T-helper 1 cell treated with Interleukin-12 subunit alpha and Interleukin-12 subunit beta and Interleukin-4 antibody, amounts not matched to agents 30 μg/mL and 1 μg/mL, for 36 hours (primary cell): ENCODE data around the gene NBDY.

Source experiments
- H3K27ac Mint-ChIP-seq: one replicate; pipeline ENCODE4 v1.8.0; 2021; ENCODE audit warnings: mild to moderate bottlenecking, mixed read lengths
- H3K27me3 Mint-ChIP-seq: one replicate; pipeline ENCODE4 v1.8.0; 2021; ENCODE audit warnings: low read depth, mixed read lengths
- H3K36me3 Mint-ChIP-seq: one replicate; pipeline ENCODE4 v1.8.0; 2021; ENCODE audit warnings: low read depth, mixed read lengths
- H3K4me1 Mint-ChIP-seq: one replicate; pipeline ENCODE4 v1.8.0; 2021; ENCODE audit warnings: low read depth, mixed read lengths
- H3K4me3 Mint-ChIP-seq: one replicate; pipeline ENCODE4 v1.8.0; 2021; ENCODE audit warnings: mild to moderate bottlenecking, moderate library complexity, mixed read lengths
- H3K9me3 Mint-ChIP-seq: one replicate; pipeline ENCODE4 v1.8.0; 2021; ENCODE audit warnings: mixed read lengths

NBDY gene

DNA sequence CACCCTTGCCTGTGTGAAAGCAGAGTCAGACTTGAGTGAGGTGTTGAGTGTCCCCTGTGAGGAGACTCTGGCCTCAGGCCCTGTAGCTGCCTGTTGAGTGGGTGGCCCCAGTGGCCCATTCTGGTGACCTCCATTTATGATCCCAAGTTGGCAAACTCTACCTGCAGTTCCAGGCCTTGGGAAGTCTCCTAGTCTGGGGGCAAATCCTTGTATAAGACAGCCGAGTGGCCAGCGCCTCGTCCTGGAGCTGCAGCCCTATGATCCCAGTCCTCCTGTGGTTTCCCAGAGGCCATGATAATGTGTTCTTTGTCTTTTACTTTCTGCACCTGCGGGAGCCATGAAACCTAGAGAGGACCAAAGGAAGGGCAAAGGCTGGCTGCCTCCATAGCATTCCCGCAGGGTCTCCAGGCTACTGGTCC is 58.7 kb downstream of the NBDY start:
- no peak overlapping the region for H3K4me3 Mint-ChIP-seq
- H3K9me3 Mint-ChIP-seq = no peaks in the 10 kb centered on the region
- no peaks in the 10 kb centered on the region for H3K27me3 Mint-ChIP-seq
- H3K36me3 Mint-ChIP-seq = peaks cover 12% of the 10 kb centered on the region
- peaks cover 21% of the 10 kb centered on the region for H3K4me1 Mint-ChIP-seq
- H3K27ac Mint-ChIP-seq = no peak overlapping the region

DNA sequence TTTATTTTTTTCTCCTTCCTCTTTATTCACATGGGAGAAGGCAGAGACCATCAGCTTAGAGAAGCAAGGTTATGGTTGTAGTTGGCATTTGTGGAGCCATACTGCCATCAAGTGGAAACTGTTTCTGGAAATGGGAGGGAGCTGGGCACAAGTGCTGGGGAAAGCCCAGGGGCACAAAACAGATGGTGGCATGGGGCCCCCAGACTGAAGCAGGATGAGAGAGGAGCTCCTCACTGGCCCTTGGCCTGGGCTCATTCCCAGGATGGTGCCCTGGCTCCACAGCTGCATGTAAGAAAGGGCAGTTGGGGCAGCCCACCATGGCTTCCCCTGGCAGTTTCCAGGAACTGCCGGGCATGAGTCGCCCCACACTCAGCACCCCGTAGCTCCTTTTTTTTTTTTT is 59.2 kb downstream of the NBDY start:
- H3K27ac Mint-ChIP-seq = no peak overlapping the region

DNA sequence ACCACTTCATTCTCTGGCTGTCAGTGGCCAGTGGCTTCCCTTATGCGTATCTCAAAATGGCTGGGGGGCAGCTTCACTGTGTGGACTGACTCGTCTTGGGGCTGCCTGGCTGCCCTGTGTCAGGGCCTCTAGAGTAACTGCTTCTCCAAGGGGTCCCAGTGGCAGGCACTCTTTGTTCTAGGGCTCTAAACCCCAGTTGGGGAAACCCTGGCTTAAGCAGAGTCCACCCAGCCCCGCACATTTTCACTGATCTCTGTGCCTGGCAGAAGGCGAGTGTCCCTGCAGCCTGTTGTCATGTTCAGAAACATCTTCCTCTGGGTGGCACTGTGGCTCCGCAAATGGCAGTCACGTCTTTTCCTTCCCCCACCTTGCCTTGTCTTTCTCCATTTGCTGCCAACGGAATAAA is 59.7 kb downstream of the NBDY start:
- no peak overlapping the region for H3K27ac Mint-ChIP-seq
- peaks cover 12% of the 10 kb centered on the region for H3K36me3 Mint-ChIP-seq
- no peak overlapping the region for H3K4me3 Mint-ChIP-seq
- no peaks in the 10 kb centered on the region for H3K9me3 Mint-ChIP-seq
- peaks cover 20% of the 10 kb centered on the region for H3K4me1 Mint-ChIP-seq
- no peaks in the 10 kb centered on the region for H3K27me3 Mint-ChIP-seq

More for the DNA sequence above, 59.2 kb downstream of the NBDY start:
- Mint-ChIP-seq H3K27me3 (no peaks in the 10 kb centered on the region), H3K9me3 (no peaks in the 10 kb centered on the region), H3K4me3 (no peak overlapping the region), H3K36me3 (peaks cover 12% of the 10 kb centered on the region), H3K4me1 (peaks cover 20% of the 10 kb centered on the region)

DNA sequence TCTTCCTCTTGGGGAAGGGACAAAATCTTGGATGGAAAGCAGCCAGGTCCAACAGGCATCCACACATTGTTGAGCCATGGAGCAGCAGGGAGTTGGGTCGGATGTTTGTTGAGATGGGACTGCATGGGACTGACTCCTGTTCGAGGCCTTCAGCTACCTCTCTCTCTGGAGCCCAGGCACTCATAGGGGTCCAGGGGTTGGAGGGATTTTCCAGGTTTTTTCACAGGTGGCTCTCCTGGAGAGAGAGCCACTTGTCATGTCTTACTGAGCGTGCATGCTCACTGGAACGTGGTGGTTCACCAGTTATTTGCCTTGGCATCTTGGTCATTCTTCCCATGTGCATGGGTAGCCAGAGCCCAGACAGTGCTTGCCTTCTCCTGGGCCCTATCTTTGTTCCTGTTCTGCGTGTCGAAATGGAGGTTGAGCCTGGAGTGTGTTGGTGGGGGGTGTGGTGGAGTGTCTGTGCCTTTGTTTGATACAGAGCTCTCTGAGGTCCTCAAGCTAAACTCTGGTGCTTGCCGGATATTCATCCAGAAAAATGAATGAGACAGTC is 60.6 kb downstream of the NBDY start:
- Mint-ChIP-seq H3K27me3 (no peaks in the 10 kb centered on the region), H3K36me3 (peaks cover 12% of the 10 kb centered on the region), H3K27ac (no peak overlapping the region), H3K4me1 (peaks cover 20% of the 10 kb centered on the region), H3K9me3 (no peaks in the 10 kb centered on the region), H3K4me3 (no peak overlapping the region)

DNA sequence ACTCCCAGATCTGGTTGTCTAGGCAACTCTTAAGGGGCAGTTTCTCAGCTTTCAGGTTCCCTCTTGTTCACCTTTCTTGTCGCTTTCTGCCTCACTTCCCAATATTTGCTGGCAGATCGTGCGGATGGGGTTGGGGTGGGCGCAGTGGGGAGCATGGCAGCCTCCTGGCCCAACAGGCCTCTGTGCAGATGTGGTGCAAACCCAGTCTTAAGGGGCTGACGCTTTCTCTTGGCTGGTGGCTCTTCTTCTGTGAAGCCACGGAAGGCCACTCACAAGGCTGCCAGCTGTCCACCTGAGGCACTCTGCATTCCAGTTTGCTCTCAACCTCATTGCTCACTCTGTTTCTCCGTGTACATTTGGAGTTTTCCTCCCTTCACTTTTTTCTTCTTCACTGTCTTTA is 61.7 kb downstream of the NBDY start:
- Mint-ChIP-seq H3K4me3 (no peak overlapping the region), H3K9me3 (no peaks in the 10 kb centered on the region), H3K36me3 (peaks cover 9% of the 10 kb centered on the region), H3K27ac (no peak overlapping the region), H3K4me1 (peaks cover 20% of the 10 kb centered on the region), H3K27me3 (no peaks in the 10 kb centered on the region)

DNA sequence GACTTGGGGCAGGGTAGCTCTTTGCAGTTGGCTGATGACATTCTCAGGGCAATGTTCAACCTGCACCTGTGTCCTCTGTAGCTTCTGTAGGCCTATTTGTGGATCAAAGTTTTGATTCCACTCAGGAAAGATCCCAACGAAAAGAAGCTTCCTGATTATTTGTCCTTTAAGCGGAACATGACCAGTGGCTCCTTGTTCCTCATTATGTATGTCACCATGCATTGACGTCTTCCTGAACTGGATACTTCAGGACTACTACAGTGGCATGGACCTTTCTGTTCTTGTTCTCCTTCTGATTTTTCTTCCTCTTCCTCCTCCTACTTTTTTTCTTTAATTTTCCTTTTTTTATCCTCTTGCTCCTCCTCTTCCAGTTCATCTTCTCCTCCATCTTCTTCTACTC is 62.4 kb downstream of the NBDY start:
- Mint-ChIP-seq H3K4me3 (no peak overlapping the region), H3K27ac (peak overlapping the region; percentile 36), H3K36me3 (peaks cover 8% of the 10 kb centered on the region), H3K27me3 (no peaks in the 10 kb centered on the region), H3K4me1 (peaks cover 17% of the 10 kb centered on the region), H3K9me3 (no peaks in the 10 kb centered on the region)

DNA sequence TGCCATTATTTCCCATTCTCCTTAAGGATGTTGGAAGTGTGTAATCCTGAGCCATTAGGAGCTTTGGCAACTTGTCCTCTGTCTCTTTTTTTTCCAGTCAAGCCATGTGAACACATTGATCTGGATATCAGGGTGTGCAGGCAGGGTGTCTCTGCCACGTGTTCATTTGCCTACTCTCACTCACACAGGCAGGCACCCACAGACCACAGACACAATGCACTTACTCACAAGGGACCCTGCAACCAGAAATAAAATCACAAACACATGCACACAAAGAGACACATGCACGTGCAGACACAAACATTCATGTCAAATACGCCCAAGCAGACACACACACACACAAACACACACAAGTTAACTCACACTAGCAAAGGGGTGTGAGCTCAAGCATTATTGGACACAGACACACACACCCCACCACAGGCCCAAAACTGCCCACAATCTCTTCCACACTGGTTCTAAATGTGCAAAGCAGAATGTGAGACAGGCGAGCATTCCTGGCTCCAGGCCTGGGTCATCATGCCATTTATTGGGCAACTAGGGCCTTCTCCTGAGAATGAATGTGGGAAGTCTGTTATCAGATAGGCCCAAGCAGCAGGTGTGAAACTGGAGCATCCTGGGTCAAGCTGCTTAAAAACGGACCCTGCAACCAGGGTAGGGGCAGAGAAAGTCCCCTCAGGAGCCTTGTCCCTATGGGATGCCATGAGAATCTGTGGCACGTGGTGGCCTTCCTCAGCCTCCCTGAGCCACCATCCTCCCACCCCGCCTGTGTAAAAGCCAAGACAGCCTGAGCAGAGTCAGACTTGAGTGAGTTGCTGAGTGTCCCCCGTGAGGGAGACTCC is 63.4 kb downstream of the NBDY start:
- H3K27me3 Mint-ChIP-seq = no peaks in the 10 kb centered on the region
- no peak overlapping the region for H3K4me3 Mint-ChIP-seq
- peaks cover 2% of the 10 kb centered on the region for H3K36me3 Mint-ChIP-seq
- peaks cover 13% of the 10 kb centered on the region for H3K4me1 Mint-ChIP-seq
- H3K27ac Mint-ChIP-seq = no peak overlapping the region
- no peaks in the 10 kb centered on the region for H3K9me3 Mint-ChIP-seq

DNA sequence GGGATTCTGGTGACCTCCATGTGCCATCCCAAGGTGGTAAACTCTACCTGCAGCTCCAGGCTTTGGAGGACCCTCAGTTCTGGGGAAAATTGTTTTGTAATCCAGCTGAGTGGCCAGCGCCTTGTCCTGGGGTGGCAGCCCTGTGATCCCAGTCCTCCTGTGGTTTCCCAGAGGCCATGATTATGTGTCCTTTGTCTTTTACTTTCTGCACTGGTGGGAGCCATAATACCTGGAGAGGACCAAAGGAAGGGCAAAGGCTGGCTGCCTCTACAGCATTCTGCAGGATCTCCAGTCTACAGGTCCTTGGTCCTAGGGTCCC is 64.0 kb downstream of the NBDY start:
- peaks cover 2% of the 10 kb centered on the region for H3K36me3 Mint-ChIP-seq
- H3K9me3 Mint-ChIP-seq = no peaks in the 10 kb centered on the region
- H3K4me1 Mint-ChIP-seq = peaks cover 19% of the 10 kb centered on the region
- H3K4me3 Mint-ChIP-seq = no peak overlapping the region
- no peaks in the 10 kb centered on the region for H3K27me3 Mint-ChIP-seq
- no peak overlapping the region for H3K27ac Mint-ChIP-seq

DNA sequence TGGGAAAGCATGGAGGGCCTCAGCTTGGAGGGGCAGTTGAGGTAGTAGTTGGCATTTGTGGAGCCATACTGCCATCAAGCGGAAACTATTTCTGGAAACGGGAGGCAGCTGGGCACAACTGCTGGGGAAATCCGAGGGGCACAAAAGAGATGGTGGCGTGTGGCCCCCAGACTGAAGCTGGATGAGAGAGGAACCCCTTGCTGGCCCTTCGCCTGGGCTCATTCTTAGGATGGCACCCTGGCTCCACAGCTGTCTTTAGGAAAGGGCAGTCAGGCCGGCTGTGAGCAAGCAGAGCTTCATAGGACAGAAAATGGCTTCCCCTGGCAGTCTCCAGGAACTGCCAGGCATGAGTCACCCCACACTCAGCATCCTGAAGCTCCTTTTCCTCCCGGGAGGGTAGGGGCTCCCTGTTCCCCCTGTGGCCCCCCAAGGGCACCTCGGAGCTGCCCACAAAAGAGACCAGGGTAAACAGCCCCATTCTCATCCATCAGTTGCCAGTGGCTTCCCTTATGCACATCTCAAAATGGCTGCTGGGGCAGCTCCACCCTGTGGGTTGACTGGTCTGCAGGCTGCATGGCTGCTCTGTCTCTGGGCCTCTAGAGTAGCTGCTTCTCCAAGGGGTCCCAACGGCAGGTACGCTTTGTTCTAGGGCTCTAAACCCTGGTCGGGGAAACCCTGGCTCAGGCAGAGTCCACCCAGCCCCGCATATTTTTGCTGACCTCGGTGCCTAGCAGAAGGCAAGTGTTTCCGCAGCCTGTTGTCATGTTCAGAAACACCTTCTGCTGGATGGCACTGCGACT is 64.7 kb downstream of the NBDY start:
- Mint-ChIP-seq H3K27ac (no peak overlapping the region), H3K27me3 (no peaks in the 10 kb centered on the region), H3K9me3 (no peaks in the 10 kb centered on the region), H3K4me1 (peaks cover 20% of the 10 kb centered on the region), H3K36me3 (peaks cover 2% of the 10 kb centered on the region), H3K4me3 (no peak overlapping the region)

DNA sequence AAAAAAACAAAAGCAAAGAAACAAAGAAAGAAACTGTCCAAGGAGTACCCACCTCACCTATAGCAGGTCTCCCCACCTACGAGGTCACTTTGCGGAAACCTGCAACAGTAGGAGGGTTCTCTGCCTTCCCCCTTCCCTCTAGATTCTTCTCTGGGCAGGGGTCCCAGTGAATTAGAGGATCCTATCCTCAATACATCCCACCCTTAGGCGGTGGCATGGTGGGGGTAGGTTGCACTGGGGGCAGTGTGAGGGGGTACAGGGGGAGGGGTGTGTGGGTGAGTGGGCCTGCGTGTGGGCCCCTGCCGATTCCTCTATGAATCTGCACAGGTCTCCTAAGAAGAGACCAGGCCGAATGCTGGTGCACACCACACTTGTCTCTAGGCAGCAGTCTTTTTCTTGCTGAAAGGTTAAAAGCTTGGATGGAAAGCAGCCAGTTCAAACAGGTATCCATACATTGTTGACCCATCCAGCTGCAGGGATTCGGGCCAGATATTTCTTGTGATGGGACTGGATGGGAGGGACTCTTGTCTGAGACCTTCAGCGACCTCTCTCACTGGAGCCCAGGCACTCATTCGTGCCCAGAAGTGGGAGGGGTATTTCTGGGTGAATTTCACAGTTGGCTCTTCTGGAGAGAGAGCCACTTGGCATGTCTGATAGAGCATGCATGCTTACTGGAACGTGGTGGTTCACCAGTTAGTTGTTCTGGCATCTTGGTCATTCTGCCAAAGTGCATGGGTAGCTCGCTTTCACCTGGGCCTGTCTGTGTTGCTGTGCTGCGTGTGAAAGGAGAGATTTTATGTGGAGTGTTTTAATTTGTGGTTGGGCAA is 65.6 kb downstream of the NBDY start:
- Mint-ChIP-seq H3K27me3 (no peaks in the 10 kb centered on the region), H3K9me3 (no peaks in the 10 kb centered on the region), H3K4me3 (no peak overlapping the region), H3K27ac (no peak overlapping the region), H3K4me1 (peaks cover 20% of the 10 kb centered on the region), H3K36me3 (peaks cover 2% of the 10 kb centered on the region)

DNA sequence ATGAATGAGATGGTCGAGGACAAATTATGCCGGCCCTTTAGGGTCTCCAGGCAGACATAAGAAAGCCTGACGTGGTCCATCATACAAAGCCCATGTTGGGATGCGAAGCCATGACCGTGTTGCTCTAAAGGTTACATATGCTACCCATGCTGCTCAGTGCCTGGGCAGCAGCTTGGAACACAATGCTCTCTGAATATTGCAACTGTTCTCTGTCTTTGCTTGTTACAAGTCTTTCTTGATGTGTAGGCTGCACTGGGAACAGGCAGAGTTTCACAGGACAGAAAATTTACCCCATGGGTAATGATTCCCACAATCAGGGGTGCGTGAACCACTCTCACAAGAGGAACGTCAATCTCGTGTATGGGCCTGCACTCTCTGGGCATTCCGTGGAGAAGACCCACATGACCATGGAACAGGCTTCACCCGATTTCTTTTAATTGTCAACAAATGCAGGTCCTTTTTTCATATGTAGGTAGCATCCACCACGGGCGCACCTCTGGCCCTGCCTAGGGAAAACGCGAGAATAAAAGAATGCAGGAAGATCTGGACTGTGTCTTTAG is 66.3 kb downstream of the NBDY start:
- no peaks in the 10 kb centered on the region for H3K9me3 Mint-ChIP-seq
- H3K4me1 Mint-ChIP-seq = peaks cover 26% of the 10 kb centered on the region
- H3K27ac Mint-ChIP-seq = no peak overlapping the region
- peaks cover 2% of the 10 kb centered on the region for H3K36me3 Mint-ChIP-seq
- no peak overlapping the region for H3K4me3 Mint-ChIP-seq
- no peaks in the 10 kb centered on the region for H3K27me3 Mint-ChIP-seq

DNA sequence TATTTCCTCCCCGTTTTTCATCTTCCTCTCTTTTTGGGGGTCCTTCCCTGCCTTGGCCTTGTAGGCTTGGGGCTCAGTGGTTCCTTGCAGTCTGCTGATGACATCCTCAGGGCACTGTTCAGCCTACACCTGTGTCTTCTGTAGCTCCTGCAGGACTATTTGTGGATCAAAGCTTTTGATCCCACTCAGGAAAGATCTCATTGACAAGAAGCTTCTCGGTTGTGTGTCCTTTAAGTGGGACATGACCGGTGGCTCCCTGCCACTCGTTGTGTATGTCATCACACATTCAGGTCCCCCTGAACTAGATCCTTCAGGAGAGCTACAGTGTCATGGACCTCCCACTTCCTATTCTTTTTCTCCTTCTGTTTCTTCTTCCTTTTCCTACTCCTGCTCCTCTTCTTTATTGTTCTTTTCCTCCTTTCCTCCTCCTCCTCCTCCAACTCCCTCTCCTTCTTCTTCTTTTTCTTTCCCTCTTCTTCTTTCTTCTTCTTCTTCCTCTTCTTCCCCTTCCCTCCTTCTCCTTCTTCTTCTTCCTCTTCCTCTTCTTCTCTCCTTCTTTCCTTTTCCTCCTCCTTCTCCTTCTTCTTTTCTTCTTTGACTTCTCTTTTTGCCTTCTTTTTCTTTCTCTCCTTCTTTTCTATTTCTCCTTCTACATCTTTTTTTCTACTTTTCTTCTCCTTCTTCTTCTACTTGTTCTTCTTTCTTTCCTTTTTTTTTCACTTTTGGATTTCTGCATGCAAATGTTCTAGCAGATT is 67.8 kb downstream of the NBDY start:
- peaks cover 4% of the 10 kb centered on the region for H3K36me3 Mint-ChIP-seq
- H3K27ac Mint-ChIP-seq = peak overlapping the region; percentile 13
- H3K4me1 Mint-ChIP-seq = peaks cover 36% of the 10 kb centered on the region
- no peaks in the 10 kb centered on the region for H3K9me3 Mint-ChIP-seq
- H3K4me3 Mint-ChIP-seq = no peak overlapping the region
- no peaks in the 10 kb centered on the region for H3K27me3 Mint-ChIP-seq

DNA sequence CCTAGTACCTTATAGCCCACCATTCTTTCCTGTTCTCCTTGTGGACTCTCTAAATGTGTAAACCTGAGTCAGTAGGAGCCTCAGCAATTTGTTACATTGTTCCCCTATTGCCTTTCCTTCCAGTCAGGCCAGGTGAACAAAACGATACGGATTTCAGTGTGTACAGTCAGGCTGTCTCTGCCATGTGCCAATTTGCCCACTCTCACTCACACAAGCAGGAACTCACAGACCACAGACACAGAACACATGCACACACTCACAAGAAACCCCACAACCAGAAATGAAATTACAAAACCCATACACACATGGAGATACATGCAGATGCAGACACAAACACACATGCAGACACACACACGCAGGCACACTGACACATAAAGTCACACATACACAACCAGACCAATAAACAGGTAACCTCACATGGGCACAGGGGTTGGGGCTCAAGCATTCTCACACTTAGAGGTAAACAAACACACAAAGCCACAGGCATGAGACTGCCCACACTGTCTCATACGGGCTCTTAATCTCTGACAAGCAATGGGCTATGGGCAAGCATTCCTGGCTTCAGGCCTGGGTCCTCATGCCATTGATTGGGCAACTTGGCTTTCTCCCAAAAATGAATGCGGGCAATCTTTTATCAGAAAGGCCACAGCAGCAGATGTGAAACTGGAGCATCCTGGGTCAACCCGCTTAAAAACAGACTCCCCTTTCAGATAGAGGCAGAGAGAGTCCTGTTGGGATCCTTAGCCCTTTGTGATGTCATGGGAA is 68.7 kb downstream of the NBDY start:
- Mint-ChIP-seq H3K4me3 (no peak overlapping the region), H3K4me1 (peaks cover 34% of the 10 kb centered on the region), H3K36me3 (peaks cover 4% of the 10 kb centered on the region), H3K27ac (no peak overlapping the region), H3K27me3 (no peaks in the 10 kb centered on the region), H3K9me3 (no peaks in the 10 kb centered on the region)
